Measurements from ENCODE around the gene DDX25. TPM values are rescaled to one million over a fixed set of nuclear protein-coding genes. Genes with fewer than 3 reads are reported as not detected.

DDX25 gene
- total and polyA plus RNA-seq, 9 of the 15 experiments (the other 6 are each of a cell fraction or from before 2014, with no cell fraction given): not detected

DNA sequence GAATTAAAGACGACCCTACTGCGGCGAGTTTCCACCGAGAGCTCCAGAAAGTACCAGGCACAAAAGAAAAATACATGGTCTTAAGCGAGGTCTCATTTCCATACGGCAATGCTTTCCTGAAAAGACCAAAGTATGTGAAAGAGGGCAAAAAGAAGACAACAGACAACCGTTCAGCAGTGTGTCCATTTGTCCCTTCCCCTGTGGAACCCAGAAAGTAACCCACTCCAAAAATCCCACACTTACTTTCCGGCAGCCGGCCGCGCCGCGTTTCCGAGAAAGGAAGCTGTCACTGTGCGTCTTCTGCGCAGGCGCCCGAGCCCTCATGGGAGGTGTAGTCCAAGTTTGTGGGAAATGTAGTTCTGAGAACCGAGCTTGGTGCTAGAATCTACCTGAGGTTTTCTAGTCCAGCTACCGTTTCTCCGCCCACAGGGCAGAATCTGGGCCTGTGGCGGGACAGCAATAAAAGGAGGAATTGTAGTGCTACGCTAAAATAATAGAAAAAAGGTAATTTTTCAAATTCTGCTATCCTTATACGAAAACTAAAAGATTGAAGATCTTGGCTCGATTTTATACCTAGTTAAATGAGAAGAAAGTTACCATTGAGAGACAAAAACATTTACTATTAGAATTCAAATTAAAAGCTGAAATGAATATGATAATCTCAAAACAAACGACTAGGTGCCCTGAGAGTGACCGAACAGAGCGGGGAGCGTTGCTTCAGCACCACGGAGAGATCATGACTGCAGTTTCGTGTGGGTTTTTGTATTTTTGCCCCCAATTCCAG is 1.2 kb upstream of the DDX25 start, which contains the start of gene PUS3 (continued):
- TF ChIP-seq, protein P1, sequence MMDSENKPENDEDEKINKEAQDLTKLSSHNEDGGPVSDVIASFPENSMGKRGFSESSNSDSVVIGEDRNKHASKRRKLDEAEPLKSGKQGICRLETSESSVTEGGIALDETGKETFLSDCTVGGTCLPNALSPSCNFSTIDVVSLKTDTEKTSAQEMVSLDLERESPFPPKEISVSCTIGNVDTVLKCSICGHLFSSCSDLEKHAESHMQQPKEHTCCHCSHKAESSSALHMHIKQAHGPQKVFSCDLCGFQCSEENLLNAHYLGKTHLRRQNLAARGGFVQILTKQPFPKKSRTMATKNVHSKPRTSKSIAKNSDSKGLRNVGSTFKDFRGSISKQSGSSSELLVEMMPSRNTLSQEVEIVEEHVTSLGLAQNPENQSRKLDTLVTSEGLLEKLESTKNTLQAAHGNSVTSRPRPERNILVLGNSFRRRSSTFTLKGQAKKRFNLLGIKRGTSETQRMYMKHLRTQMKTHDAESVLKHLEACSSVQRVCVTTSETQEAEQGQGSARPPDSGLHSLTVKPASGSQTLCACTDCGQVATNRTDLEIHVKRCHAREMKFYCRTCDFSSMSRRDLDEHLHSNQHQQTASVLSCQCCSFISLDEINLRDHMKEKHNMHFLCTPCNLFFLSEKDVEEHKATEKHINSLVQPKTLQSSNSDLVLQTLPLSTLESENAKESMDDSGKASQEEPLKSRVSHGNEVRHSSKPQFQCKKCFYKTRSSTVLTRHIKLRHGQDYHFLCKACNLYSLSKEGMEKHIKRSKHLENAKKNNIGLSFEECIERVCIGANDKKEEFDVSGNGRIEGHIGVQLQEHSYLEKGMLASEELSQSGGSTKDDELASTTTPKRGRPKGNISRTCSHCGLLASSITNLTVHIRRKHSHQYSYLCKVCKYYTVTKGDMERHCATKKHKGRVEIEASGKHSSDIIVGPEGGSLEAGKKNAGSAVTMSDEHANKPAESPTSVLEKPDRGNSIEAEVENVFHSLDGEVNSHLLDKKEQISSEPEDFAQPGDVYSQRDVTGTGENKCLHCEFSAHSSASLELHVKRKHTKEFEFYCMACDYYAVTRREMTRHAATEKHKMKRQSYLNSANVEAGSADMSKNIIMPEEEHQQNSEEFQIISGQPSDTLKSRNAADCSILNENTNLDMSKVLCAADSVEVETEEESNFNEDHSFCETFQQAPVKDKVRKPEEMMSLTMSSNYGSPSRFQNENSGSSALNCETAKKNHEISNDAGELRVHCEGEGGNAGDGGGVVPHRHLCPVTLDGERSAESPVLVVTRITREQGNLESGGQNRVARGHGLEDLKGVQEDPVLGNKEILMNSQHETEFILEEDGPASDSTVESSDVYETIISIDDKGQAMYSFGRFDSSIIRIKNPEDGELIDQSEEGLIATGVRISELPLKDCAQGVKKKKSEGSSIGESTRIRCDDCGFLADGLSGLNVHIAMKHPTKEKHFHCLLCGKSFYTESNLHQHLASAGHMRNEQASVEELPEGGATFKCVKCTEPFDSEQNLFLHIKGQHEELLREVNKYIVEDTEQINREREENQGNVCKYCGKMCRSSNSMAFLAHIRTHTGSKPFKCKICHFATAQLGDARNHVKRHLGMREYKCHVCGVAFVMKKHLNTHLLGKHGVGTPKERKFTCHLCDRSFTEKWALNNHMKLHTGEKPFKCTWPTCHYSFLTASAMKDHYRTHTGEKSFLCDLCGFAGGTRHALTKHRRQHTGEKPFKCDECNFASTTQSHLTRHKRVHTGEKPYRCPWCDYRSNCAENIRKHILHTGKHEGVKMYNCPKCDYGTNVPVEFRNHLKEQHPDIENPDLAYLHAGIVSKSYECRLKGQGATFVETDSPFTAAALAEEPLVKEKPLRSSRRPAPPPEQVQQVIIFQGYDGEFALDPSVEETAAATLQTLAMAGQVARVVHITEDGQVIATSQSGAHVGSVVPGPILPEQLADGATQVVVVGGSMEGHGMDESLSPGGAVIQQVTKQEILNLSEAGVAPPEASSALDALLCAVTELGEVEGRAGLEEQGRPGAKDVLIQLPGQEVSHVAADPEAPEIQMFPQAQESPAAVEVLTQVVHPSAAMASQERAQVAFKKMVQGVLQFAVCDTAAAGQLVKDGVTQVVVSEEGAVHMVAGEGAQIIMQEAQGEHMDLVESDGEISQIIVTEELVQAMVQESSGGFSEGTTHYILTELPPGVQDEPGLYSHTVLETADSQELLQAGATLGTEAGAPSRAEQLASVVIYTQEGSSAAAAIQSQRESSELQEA (IDR thresholded peaks at IDR 0.05; ENCODE audit: low read depth): no peak
- TF ChIP-seq, protein P2, sequence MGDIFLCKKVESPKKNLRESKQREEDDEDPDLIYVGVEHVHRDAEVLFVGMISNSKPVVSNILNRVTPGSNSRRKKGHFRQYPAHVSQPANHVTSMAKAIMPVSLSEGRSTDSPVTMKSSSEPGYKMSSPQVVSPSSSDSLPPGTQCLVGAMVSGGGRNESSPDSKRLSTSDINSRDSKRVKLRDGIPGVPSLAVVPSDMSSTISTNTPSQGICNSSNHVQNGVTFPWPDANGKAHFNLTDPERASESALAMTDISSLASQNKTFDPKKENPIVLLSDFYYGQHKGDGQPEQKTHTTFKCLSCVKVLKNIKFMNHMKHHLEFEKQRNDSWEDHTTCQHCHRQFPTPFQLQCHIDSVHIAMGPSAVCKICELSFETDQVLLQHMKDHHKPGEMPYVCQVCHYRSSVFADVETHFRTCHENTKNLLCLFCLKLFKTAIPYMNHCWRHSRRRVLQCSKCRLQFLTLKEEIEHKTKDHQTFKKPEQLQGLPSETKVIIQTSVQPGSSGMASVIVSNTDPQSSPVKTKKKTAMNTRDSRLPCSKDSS (IDR thresholded peaks at IDR 0.05; ENCODE audit: low read depth, partially characterized antibody): no peak
- 0 out of 2 replicates have a peak, but pooled peaks have one; percentile 12 for TF ChIP-seq TEAD4 (IDR thresholded peaks at IDR 0.05; ENCODE audit: low read length)
- TF ChIP-seq TEAD4 (CRISPR knock-in tag; IDR thresholded peaks at IDR 0.05; ENCODE audit: borderline replicate concordance): no peak
- TF ChIP-seq, protein P3, sequence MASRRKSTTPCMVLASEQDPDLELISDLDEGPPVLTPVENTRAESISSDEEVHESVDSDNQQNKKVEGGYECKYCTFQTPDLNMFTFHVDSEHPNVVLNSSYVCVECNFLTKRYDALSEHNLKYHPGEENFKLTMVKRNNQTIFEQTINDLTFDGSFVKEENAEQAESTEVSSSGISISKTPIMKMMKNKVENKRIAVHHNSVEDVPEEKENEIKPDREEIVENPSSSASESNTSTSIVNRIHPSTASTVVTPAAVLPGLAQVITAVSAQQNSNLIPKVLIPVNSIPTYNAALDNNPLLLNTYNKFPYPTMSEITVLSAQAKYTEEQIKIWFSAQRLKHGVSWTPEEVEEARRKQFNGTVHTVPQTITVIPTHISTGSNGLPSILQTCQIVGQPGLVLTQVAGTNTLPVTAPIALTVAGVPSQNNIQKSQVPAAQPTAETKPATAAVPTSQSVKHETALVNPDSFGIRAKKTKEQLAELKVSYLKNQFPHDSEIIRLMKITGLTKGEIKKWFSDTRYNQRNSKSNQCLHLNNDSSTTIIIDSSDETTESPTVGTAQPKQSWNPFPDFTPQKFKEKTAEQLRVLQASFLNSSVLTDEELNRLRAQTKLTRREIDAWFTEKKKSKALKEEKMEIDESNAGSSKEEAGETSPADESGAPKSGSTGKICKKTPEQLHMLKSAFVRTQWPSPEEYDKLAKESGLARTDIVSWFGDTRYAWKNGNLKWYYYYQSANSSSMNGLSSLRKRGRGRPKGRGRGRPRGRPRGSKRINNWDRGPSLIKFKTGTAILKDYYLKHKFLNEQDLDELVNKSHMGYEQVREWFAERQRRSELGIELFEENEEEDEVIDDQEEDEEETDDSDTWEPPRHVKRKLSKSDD (conservative IDR thresholded peaks at IDR 0.05; ENCODE audit: low read length): no peak
- TF ChIP-seq DDX20 (tag; IDR thresholded peaks at IDR 0.05; ENCODE audit: low read depth): no peak
- TF ChIP-seq GABPB2 (CRISPR knock-in tag; conservative IDR thresholded peaks at IDR 0.05): no peak
- no peak for TF ChIP-seq ZBTB17 (CRISPR knock-in tag; IDR thresholded peaks at IDR 0.05)
- TF ChIP-seq MIER1 (IDR thresholded peaks at IDR 0.05; ENCODE audit: low read depth): peak; percentile 91
- TF ChIP-seq ZBED1 (IDR thresholded peaks at IDR 0.05): no peak; the same call in 1 of the 2 replicates
- TF ChIP-seq ZNF140 (CRISPR knock-in tag; IDR thresholded peaks at IDR 0.05): no peak
- TF ChIP-seq, protein P4, sequence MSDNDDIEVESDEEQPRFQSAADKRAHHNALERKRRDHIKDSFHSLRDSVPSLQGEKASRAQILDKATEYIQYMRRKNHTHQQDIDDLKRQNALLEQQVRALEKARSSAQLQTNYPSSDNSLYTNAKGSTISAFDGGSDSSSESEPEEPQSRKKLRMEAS (CRISPR knock-in tag; IDR thresholded peaks at IDR 0.05): no peak
- no peak for TF ChIP-seq KDM2B (CRISPR knock-in tag; IDR thresholded peaks at IDR 0.05)
- TF ChIP-seq ESRRA (IDR thresholded peaks at IDR 0.05; ENCODE audit: borderline replicate concordance, low read depth): no peak

Measured in K562 (cell line).